ENCODE measurements around the gene TTLL10. TPM values are rescaled to one million over a fixed set of nuclear protein-coding genes. Genes with fewer than 3 reads are reported as not detected.

The TTLL10 gene
- total RNA-seq, 2 experiments from 2014 or later = not detected

GRCh38 chr1:1243807-1244191, 70.1 kb downstream of the TTLL10 start:
- Mint-ChIP-seq H3K27ac (no peak overlapping the region), H3K36me3 (ENCODE audit: low read depth) (no peaks in the 10 kb centered on the region), H3K9me3 (no peaks in the 10 kb centered on the region), H3K4me3 (no peak overlapping the region), H3K27me3 (ENCODE audit: low read depth) (peaks cover 5% of the 10 kb centered on the region), H3K4me1 (ENCODE audit: low read depth) (no peaks in the 10 kb centered on the region)
- DNase-seq = no peak
- intact Hi-C loops (cut with micrococcal nuclease) = no loop called here
- CTCF ChIA-PET = no interaction called here

- no peak for DNase-seq
- Mint-ChIP-seq H3K27ac (no peak overlapping the region), H3K4me3 (no peak overlapping the region), H3K27me3 (ENCODE audit: low read depth) (peaks cover 5% of the 10 kb centered on the region), H3K9me3 (no peaks in the 10 kb centered on the region), H3K4me1 (ENCODE audit: low read depth) (no peaks in the 10 kb centered on the region), H3K36me3 (ENCODE audit: low read depth) (no peaks in the 10 kb centered on the region)
- CTCF ChIA-PET = no interaction called here
- intact Hi-C loops (cut with micrococcal nuclease) = no loop called here
Measured at GRCh38 chr1:1244192-1244811, 70.6 kb downstream of the TTLL10 start.

GRCh38 chr1:1245178-1245816, 71.6 kb downstream of the TTLL10 start:
- no peak overlapping the region for H3K27ac Mint-ChIP-seq
- H3K36me3 Mint-ChIP-seq (ENCODE audit: low read depth) = no peaks in the 10 kb centered on the region
- DNase-seq = no peak
- no peaks in the 10 kb centered on the region for H3K9me3 Mint-ChIP-seq
- no peak overlapping the region for H3K4me3 Mint-ChIP-seq
- H3K27me3 Mint-ChIP-seq (ENCODE audit: low read depth) = peaks cover 5% of the 10 kb centered on the region
- CTCF ChIA-PET = no interaction called here
- intact Hi-C loops (cut with micrococcal nuclease) = no loop called here
- H3K4me1 Mint-ChIP-seq (ENCODE audit: low read depth) = peaks cover 8% of the 10 kb centered on the region

GRCh38 chr1:1245817-1246576, 72.3 kb downstream of the TTLL10 start:
- H3K4me1 Mint-ChIP-seq (ENCODE audit: low read depth) = peaks cover 15% of the 10 kb centered on the region
- peaks cover 2% of the 10 kb centered on the region for H3K27me3 Mint-ChIP-seq (ENCODE audit: low read depth)
- CTCF ChIA-PET = no interaction called here
- H3K4me3 Mint-ChIP-seq = no peak overlapping the region
- no peak for DNase-seq
- peaks cover under 1% of the 10 kb centered on the region for H3K36me3 Mint-ChIP-seq (ENCODE audit: low read depth)
- H3K27ac Mint-ChIP-seq = no peak overlapping the region
- intact Hi-C loops (cut with micrococcal nuclease) = no loop called here
- no peaks in the 10 kb centered on the region for H3K9me3 Mint-ChIP-seq

GRCh38 chr1:1246577-1247340, 73.1 kb downstream of the TTLL10 start, which contains the start of gene C1QTNF12:
Gene C1QTNF12, minus strand, starts transcription at chr1:1246722. Its CDS starts 32 bp downstream, at chr1:1246690.
- Mint-ChIP-seq H3K27me3 (ENCODE audit: low read depth) (peaks cover 2% of the 10 kb centered on the region), H3K27ac (no peak within 1 kb of the TSS), H3K36me3 (ENCODE audit: low read depth) (peaks cover 2% of the 10 kb centered on the region), H3K9me3 (no peaks in the 10 kb centered on the region), H3K4me3 (no peak within 1 kb of the TSS), H3K4me1 (ENCODE audit: low read depth) (peaks cover 17% of the 10 kb centered on the region)
- CTCF ChIA-PET = no interaction called here
- no peak for DNase-seq
- intact Hi-C loops (cut with micrococcal nuclease) = no loop called here

GRCh38 chr1:1247341-1247913, 73.7 kb downstream of the TTLL10 start:
- CTCF ChIA-PET = no interaction called here
- H3K4me3 Mint-ChIP-seq = no peak overlapping the region
- peaks cover 20% of the 10 kb centered on the region for H3K4me1 Mint-ChIP-seq (ENCODE audit: low read depth)
- no peak overlapping the region for H3K27ac Mint-ChIP-seq
- H3K9me3 Mint-ChIP-seq = no peaks in the 10 kb centered on the region
- intact Hi-C loops (cut with micrococcal nuclease) = no loop called here
- no peak for DNase-seq
- H3K27me3 Mint-ChIP-seq (ENCODE audit: low read depth) = peaks cover 2% of the 10 kb centered on the region
- peaks cover 2% of the 10 kb centered on the region for H3K36me3 Mint-ChIP-seq (ENCODE audit: low read depth)

Small RNA genes lying within 50 kb of the gene (microRNA-seq; reads per million reads assigned to microRNA genes)
- gene MIR200A (ENCODE audit: borderline microRNAs expressed, borderline replicate concordance) (4.4 reads per million), gene MIR200B (ENCODE audit: borderline microRNAs expressed, borderline replicate concordance) (29.6 reads per million, percentile 43 among the genes with 10 or more reads in this experiment), gene MIR429 (ENCODE audit: borderline microRNAs expressed, borderline replicate concordance) (2.2 reads per million)

Other genes with a start within 250 kb of the TTLL10 start
- gene SAMD11, start 250.0 kb upstream of the TTLL10 start, total RNA-seq = not detected
- 100 to 1,000 TPM; 113 to 119 TPM for gene NOC2L, start 214.6 kb upstream of the TTLL10 start, total RNA-seq
- gene KLHL17, start 213.3 kb upstream of the TTLL10 start, total RNA-seq = 10 to 100 TPM; 19.4 to 20.2 TPM
- under 1 TPM; 0.52 to 0.69 TPM for gene PLEKHN1, start 207.4 kb upstream of the TTLL10 start, total RNA-seq
- gene PERM1, start 191.8 kb upstream of the TTLL10 start, total RNA-seq = not detected
- 1 to 10 TPM; 4.1 to 4.7 TPM for gene HES4, start 173.8 kb upstream of the TTLL10 start, total RNA-seq
- 100 to 1,000 TPM; 143 to 147 TPM for gene ISG15, start 160.4 kb upstream of the TTLL10 start, total RNA-seq
- 10 to 100 TPM; 30.5 to 35.1 TPM for gene AGRN, start 153.8 kb upstream of the TTLL10 start, total RNA-seq
- gene RNF223, start 99.6 kb upstream of the TTLL10 start, total RNA-seq = not detected
- gene C1orf159, start 57.8 kb upstream of the TTLL10 start, total RNA-seq = 10 to 100 TPM; 14.9 to 18.6 TPM
- gene TNFRSF18, start 32.7 kb downstream of the TTLL10 start, total RNA-seq = 10 to 100 TPM; 30.7 to 31.0 TPM
- gene TNFRSF4, start 40.3 kb downstream of the TTLL10 start, total RNA-seq = 100 to 1,000 TPM; 107 to 110 TPM
- 10 to 100 TPM; 74.7 to 79.5 TPM for gene SDF4, start 58.1 kb downstream of the TTLL10 start, total RNA-seq
- 1 to 10 TPM; 8.7 to 9.9 TPM for gene B3GALT6, start 58.4 kb downstream of the TTLL10 start, total RNA-seq
- 1 to 10 TPM; 6.0 to 7.8 TPM for gene C1QTNF12, start 72.8 kb downstream of the TTLL10 start, total RNA-seq
- 10 to 100 TPM; 48.5 to 49.7 TPM for gene UBE2J2, start 100.0 kb downstream of the TTLL10 start, total RNA-seq
- gene SCNN1D, start 106.6 kb downstream of the TTLL10 start, total RNA-seq = 1 to 10 TPM; 5.6 to 7.6 TPM
- gene ACAP3, start 134.1 kb downstream of the TTLL10 start, total RNA-seq = 10 to 100 TPM; 24.1 to 25.3 TPM
- 10 to 100 TPM; 17.0 to 17.6 TPM for gene PUSL1, start 134.7 kb downstream of the TTLL10 start, total RNA-seq
- 100 to 1,000 TPM; 117 to 118 TPM for gene INTS11, start 150.8 kb downstream of the TTLL10 start, total RNA-seq
- 1 to 10 TPM; 5.6 to 5.7 TPM for gene CPTP, start 150.9 kb downstream of the TTLL10 start, total RNA-seq
- gene TAS1R3, start 157.4 kb downstream of the TTLL10 start, total RNA-seq = under 1 TPM; 0.10 to 0.14 TPM
- gene DVL1, start 175.5 kb downstream of the TTLL10 start, total RNA-seq = 10 to 100 TPM; 33.4 to 35.0 TPM
- under 1 TPM; 0.54 to 0.57 TPM for gene MXRA8, start 184.7 kb downstream of the TTLL10 start, total RNA-seq
- 100 to 1,000 TPM; 108 TPM for gene AURKAIP1, start 201.3 kb downstream of the TTLL10 start, total RNA-seq
- 100 to 1,000 TPM in 1 of 2 experiments, 10 to 100 TPM in 1; 97.7 to 108 TPM for gene CCNL2, start 225.5 kb downstream of the TTLL10 start, total RNA-seq
- 100 to 1,000 TPM; 103 to 107 TPM for gene MRPL20, start 233.4 kb downstream of the TTLL10 start, total RNA-seq
- not detected for gene ANKRD65, start 247.4 kb downstream of the TTLL10 start, total RNA-seq

All from activated naive CD4-positive, alpha-beta T cell treated with anti-CD3 and anti-CD28 coated beads for 36 hours (primary cell).